Measurements from ENCODE around the gene PCBP3.

The PCBP3 gene

DNA sequence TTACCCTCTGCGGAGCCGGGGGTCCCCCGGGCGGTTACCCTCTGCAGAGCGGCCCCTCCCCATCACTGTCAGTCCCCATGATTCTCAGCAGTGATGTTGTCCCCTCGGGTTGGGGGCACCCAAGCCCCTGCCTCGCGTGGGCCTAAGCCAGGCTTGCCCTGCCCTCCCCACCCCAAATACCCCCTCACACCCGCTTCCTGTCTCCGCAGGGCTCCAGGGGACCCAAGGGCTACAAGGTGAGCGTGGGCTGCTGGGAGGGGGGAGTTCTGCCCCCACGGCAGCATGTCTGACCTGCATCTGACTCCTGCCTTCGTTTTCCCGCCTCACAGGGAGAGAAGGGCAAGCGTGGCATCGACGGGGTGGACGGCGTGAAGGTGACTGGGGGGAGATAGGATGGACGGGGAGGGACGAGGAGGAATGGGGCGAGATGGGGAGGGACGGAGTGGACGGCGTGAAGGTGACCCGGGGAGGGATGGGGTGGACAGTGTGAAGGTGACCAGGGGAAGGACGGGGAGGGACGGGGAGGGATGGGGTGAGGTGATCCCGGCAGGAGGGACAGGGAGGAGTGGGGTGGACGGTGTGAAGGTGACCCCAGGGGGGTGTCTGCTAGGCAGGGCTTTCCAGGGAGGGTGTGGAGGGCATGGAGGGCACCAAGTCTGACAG is 346.7 kb downstream of the PCBP3 start:
- TF ChIP-seq JUND (IDR thresholded peaks at IDR 0.05; ENCODE audit: low read depth): no peak
- no peak for DNase-seq (ENCODE audit: low read depth in 1 of 2, low spot score in 1 of 2)
- in situ Hi-C loops (cut with HindIII; ENCODE audit: low pct_unique_long_range_greater_than_20kb, low sequenced_read_pairs): no loop called here

DNA sequence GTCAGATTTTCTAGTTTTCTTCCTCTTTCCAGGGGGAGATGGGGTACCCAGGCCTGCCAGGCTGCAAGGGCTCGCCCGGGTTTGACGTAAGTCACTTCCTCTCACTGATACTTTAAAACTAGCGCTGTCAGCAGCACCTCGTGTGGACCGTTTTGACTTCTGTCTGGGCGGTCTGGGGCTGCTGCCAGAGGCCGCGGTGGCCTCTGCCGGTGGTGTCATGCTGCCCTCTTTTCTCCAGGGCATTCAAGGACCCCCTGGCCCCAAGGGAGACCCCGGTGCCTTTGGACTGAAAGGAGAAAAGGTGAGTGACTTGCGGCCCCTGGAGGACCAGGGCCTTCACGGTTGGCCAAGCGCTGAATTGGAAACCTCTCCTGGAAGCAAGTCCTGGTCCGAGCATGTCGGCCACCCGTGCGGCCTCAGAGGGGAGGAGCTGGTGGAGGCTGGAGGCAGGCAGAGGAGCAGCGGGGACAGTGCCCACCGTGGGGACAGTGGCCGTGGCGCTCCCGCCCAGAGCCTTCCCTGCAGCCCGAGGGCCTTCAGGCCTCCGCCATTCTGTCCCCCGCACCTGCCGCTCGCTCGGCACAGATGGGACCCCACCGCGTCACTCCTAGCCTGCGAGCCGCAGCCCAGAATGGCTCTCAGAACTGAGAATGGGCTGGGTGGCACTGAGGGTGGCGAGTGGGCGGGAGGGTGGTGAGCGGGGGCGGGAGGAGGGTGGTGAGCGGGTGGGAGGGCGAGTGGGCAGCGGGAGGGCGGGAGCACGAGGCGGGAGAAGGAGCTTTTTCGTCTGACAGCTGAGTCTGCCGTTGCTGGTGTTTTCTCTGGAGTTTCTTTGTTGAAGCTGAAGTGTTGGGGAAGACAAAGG is 347.4 kb downstream of the PCBP3 start:
- no peak for TF ChIP-seq JUND (IDR thresholded peaks at IDR 0.05; ENCODE audit: low read depth)
- in situ Hi-C loops (cut with HindIII; ENCODE audit: low pct_unique_long_range_greater_than_20kb, low sequenced_read_pairs): no loop called here
- DNase-seq (ENCODE audit: low read depth in 1 of 2, low spot score in 1 of 2): no peak

DNA sequence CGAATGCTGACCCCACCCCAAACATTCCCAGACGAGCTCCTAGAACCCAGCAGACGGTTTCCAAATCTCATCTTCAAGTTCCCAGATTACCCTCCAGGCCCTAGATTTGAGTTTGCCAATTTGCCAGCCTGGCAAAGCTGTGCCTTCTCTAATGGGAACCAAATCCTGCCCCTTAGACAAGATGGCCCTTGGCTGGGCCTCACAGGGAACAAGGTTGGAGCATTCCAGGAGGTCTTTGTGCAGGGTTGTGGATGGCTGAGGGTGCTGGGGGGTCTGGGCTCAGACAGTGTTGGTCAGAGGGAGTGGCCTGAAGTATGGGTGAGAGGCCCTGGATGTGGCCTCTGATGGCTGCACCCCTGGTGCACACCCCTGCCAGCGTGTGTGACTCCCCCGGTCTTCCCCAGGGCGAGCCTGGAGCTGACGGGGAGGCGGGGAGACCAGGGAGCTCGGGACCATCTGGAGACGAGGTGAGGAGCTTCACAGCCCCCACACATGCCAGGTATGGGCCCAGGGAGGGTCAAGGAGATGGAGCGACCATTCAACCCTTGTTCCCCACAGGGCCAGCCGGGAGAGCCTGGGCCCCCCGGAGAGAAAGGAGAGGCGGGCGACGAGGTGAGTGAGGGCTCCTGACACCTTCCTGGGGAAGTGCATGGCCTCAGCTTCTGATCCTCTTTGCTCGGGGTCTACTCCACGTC is 348.2 kb downstream of the PCBP3 start:
- in situ Hi-C loops (cut with HindIII; ENCODE audit: low pct_unique_long_range_greater_than_20kb, low sequenced_read_pairs): no loop called here
- no peak for DNase-seq (ENCODE audit: low read depth in 1 of 2, low spot score in 1 of 2)
- TF ChIP-seq JUND (IDR thresholded peaks at IDR 0.05; ENCODE audit: low read depth): no peak

All from T47D (cell line).